DMS 273 (cell line): ENCODE data around the gene ZCCHC17.

Source experiments
- DNase-seq: peaks from one replicate; lab custom pipeline; 2025; ENCODE audit not compliant: unreplicated experiment; lab: John Stamatoyannopoulos, UW

Gene ZCCHC17

GRCh38 chr1:31302709-31303441 lies 6.0 kb downstream of the ZCCHC17 start:
- no peak for DNase-seq

- no peak for DNase-seq
Observed at GRCh38 chr1:31306278-31306677, 9.4 kb downstream of the ZCCHC17 start.

GRCh38 chr1:31308036-31308435 lies 11.2 kb downstream of the ZCCHC17 start:
- DNase-seq = no peak

- DNase-seq = no peak
Observed at GRCh38 chr1:31310198-31310597, 13.4 kb downstream of the ZCCHC17 start.

GRCh38 chr1:31315902-31316301 lies 19.1 kb downstream of the ZCCHC17 start:
- DNase-seq = no peak

- no peak for DNase-seq
Observed at GRCh38 chr1:31318146-31318545, 21.3 kb downstream of the ZCCHC17 start.

- DNase-seq = no peak
Observed at GRCh38 chr1:31324093-31324492, 27.3 kb downstream of the ZCCHC17 start.

- no peak for DNase-seq
Observed at GRCh38 chr1:31324992-31325391, 28.2 kb downstream of the ZCCHC17 start.

GRCh38 chr1:31326461-31326860 lies 29.6 kb downstream of the ZCCHC17 start:
- DNase-seq = peak; percentile 14

- no peak for DNase-seq
Observed at GRCh38 chr1:31327381-31327780, 30.5 kb downstream of the ZCCHC17 start.

GRCh38 chr1:31335007-31335406 lies 38.2 kb downstream of the ZCCHC17 start:
- DNase-seq = peak; percentile 67

- peak; percentile 17 for DNase-seq
Observed at GRCh38 chr1:31336687-31337467, 40.0 kb downstream of the ZCCHC17 start.

GRCh38 chr1:31344503-31344902 lies 47.7 kb downstream of the ZCCHC17 start:
- no peak for DNase-seq

GRCh38 chr1:31345635-31346034 lies 48.8 kb downstream of the ZCCHC17 start:
- no peak for DNase-seq

- DNase-seq = no peak
Observed at GRCh38 chr1:31346785-31347184, 50.0 kb downstream of the ZCCHC17 start.

GRCh38 chr1:31348449-31348848 lies 51.6 kb downstream of the ZCCHC17 start:
- DNase-seq = no peak

- no peak for DNase-seq
Observed at GRCh38 chr1:31354283-31354682, 57.5 kb downstream of the ZCCHC17 start.

- no peak for DNase-seq
Observed at GRCh38 chr1:31356427-31356826, 59.6 kb downstream of the ZCCHC17 start.

GRCh38 chr1:31361607-31362006 lies 64.8 kb downstream of the ZCCHC17 start:
- no peak for DNase-seq

GRCh38 chr1:31362032-31362431 lies 65.2 kb downstream of the ZCCHC17 start:
- DNase-seq = no peak

- DNase-seq = no peak
Observed at GRCh38 chr1:31364561-31365250, 67.9 kb downstream of the ZCCHC17 start.

- no peak for DNase-seq
Observed at GRCh38 chr1:31366796-31367195, 70.0 kb downstream of the ZCCHC17 start.
